Suprapubic skin (tissue), 4 donors: ENCODE data around the gene TMEM272. TPM values are rescaled to one million over a fixed set of nuclear protein-coding genes. Genes with fewer than 3 reads are reported as not detected.

Experiments used
- DNase-seq, 2 donors: peaks; one replicate each; pipeline ENCODE4 v3.0.0-alpha.2; 2019; ENCODE audit warnings: low spot score in 2 of 2
- H3K27ac ChIP-seq: fragments of 200-600 bp; sonication (generic); one replicate; pipeline ENCODE4 v1.5.1; 2019
- H3K27me3 ChIP-seq: fragments of 200-600 bp; sonication (generic); one replicate; pipeline ENCODE4 v1.5.1; 2019
- H3K36me3 ChIP-seq: fragments of 200-600 bp; sonication (generic); one replicate; pipeline ENCODE4 v1.5.1; 2019
- H3K4me1 ChIP-seq: fragments of 200-600 bp; sonication (generic); one replicate; pipeline ENCODE4 v1.5.1; 2019
- H3K4me3 ChIP-seq: fragments of 200-600 bp; sonication (generic); one replicate; pipeline ENCODE4 v1.5.1; 2019; ENCODE audit warnings: mild to moderate bottlenecking
- H3K9me3 ChIP-seq: fragments of 200-600 bp; sonication (generic); one replicate; pipeline ENCODE4 v1.5.1; 2019
- EP300 ChIP-seq: sonication (generic); formaldehyde crosslinking; IDR thresholded peaks from one replicate; pipeline ENCODE4 v1.6.1; 2017; ENCODE audit warnings: antibody characterized with exemption
- POLR2A ChIP-seq, 2 donors: fragments of 450-650 bp; IDR thresholded peaks; one replicate each; pipeline ENCODE4 v1.6.1; 2017; ENCODE audit warnings: antibody characterized with exemption in 2 of 2, mild to moderate bottlenecking in 2 of 2, moderate library complexity in 2 of 2
- POLR2AphosphoS5 ChIP-seq, 3 donors: sonication (generic); formaldehyde crosslinking; IDR thresholded peaks; one replicate each; pipeline ENCODE4 v1.6.1; 2017; ENCODE audit warnings: antibody characterized with exemption in 3 of 3
- WGBS: methylation state at CpG from one replicate; pipeline ENCODE4 v1.1.5; 2018; 5-methylcytosine and 5-hydroxymethylcytosine counted together
- total RNA-seq, 4 donors: library from RNA; depleted of rRNA; stranded (reverse); fragments of >200 nt; gene quantifications; one replicate each; pipeline ENCODE4 v1.1.0, GENCODE V29; 2016
- TF ChIP-seq, protein P1 (sequence below), 2 donors: fragments of 200-600 bp in 1 of 2; fragments of 450-650 bp in 1 of 2; sonication (generic) in 1 of 2; IDR thresholded peaks; one replicate each; pipeline ENCODE4 v1.5.1; 2016 to 2019; ENCODE audit warnings: antibody characterized with exemption in 2 of 2, mild to moderate bottlenecking in 1 of 2, moderate library complexity in 1 of 2

Gene TMEM272
- total RNA-seq, 4 donors from 2014 or later: 0.13 to 0.24 (median 0.17) TPM; not detected in 1

DNA sequence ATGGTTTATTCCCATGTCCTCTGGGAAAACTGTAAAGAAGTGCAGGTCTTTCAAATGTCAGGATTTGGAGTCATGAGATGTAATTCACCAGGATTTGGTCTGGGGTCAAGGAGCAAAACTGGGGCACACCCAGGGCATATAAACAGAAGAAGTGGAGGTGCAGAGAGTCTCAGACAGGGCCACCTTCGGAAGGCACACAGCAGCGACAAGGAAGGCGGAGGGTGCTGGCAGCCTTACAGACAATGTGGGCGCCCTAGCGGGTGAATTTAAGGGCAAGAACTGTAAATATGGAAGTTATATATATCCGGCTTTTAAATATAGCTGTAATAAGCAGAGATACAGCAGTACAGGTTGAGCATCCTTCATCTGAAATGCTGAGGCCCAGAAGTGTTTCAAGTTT is 72.2 kb downstream of the TMEM272 start:
- Histone ChIP-seq H3K36me3 (peaks cover 2% of the 10 kb centered on the region), H3K4me3 (no peak overlapping the region), H3K4me1 (peaks cover 38% of the 10 kb centered on the region), H3K27me3 (no peaks in the 10 kb centered on the region), H3K9me3 (no peaks in the 10 kb centered on the region), H3K27ac (no peak overlapping the region)
- TF ChIP-seq POLR2AphosphoS5 (IDR thresholded peaks at IDR 0.05) (no peak), EP300 (no peak), POLR2A (IDR thresholded peaks at IDR 0.05) (no peak)
- TF ChIP-seq, protein P1, sequence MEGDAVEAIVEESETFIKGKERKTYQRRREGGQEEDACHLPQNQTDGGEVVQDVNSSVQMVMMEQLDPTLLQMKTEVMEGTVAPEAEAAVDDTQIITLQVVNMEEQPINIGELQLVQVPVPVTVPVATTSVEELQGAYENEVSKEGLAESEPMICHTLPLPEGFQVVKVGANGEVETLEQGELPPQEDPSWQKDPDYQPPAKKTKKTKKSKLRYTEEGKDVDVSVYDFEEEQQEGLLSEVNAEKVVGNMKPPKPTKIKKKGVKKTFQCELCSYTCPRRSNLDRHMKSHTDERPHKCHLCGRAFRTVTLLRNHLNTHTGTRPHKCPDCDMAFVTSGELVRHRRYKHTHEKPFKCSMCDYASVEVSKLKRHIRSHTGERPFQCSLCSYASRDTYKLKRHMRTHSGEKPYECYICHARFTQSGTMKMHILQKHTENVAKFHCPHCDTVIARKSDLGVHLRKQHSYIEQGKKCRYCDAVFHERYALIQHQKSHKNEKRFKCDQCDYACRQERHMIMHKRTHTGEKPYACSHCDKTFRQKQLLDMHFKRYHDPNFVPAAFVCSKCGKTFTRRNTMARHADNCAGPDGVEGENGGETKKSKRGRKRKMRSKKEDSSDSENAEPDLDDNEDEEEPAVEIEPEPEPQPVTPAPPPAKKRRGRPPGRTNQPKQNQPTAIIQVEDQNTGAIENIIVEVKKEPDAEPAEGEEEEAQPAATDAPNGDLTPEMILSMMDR (IDR thresholded peaks at IDR 0.05): no peak
- DNase-seq: no peak
- 92% methylated on average over 6 of the region's 6 CpGs for WGBS

DNA sequence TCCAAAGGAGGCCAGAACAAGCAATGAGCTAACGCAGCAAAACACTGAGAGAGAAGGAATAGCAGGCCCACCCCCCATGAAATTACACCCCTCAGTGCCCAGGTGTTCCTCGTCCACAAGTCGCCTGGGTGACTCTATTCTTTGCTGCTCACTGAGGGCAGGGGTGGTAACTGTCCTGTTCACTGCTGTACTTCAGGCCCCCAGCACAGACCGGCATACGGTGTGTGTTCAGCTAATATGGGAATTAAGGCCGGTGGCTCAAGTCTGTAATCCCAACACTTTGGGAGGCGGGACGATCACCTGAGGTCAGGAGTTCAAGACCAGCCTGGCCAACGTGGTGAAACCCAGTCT is 72.9 kb downstream of the TMEM272 start:
- Histone ChIP-seq H3K9me3 (no peaks in the 10 kb centered on the region), H3K36me3 (peaks cover 8% of the 10 kb centered on the region), H3K27me3 (no peaks in the 10 kb centered on the region), H3K4me3 (no peak overlapping the region), H3K4me1 (peaks cover 38% of the 10 kb centered on the region), H3K27ac (no peak overlapping the region)
- WGBS: 88% methylated on average over 9 of the region's 9 CpGs
- TF ChIP-seq, protein P1 (IDR thresholded peaks at IDR 0.05): no peak
- no peak for TF ChIP-seq POLR2A (IDR thresholded peaks at IDR 0.05)
- no peak for TF ChIP-seq EP300
- TF ChIP-seq POLR2AphosphoS5 (IDR thresholded peaks at IDR 0.05): no peak
- DNase-seq: no peak

DNA sequence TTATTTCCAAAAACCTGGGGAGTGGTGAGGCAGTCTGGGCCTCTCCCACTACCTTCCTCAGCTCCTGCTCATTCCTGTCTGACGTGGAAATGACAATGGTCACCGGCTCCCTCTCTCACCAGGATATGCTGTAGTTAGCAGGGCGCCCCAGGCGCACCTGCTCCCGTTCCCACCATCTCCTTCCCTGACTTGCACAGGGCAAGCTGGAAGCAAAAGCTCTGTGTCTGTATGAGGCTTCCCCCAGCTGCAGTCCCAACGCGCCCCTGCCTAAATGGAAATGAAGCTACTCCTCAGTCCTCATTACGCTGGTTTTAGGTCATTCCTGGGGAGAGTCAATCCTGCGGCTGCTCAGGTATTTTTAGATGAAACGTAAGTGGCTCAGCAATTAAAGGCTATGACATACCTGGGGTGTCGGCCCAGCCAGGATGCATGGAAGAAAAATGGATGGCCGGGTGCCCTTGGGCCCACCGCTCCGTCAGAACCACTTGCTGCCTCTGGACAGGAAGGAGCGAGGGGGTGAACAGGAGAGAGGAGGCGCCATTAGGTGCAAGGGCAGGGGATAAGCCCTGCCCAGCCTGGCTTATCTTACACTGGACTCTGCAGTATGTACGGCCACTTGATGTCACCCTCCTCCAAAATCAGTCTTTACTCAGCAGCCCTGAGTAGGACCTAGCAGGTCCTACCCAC is 73.4 kb downstream of the TMEM272 start:
- Histone ChIP-seq H3K27ac (peak overlapping the region; percentile 96), H3K9me3 (no peaks in the 10 kb centered on the region), H3K27me3 (no peaks in the 10 kb centered on the region), H3K36me3 (peaks cover 13% of the 10 kb centered on the region), H3K4me3 (no peak overlapping the region), H3K4me1 (peaks cover 38% of the 10 kb centered on the region)
- TF ChIP-seq POLR2AphosphoS5 (IDR thresholded peaks at IDR 0.05): no peak
- TF ChIP-seq, protein P1 (IDR thresholded peaks at IDR 0.05): no peak
- no peak for TF ChIP-seq POLR2A (IDR thresholded peaks at IDR 0.05)
- DNase-seq: no peak
- WGBS: 84% methylated on average over 17 of the region's 17 CpGs

DNA sequence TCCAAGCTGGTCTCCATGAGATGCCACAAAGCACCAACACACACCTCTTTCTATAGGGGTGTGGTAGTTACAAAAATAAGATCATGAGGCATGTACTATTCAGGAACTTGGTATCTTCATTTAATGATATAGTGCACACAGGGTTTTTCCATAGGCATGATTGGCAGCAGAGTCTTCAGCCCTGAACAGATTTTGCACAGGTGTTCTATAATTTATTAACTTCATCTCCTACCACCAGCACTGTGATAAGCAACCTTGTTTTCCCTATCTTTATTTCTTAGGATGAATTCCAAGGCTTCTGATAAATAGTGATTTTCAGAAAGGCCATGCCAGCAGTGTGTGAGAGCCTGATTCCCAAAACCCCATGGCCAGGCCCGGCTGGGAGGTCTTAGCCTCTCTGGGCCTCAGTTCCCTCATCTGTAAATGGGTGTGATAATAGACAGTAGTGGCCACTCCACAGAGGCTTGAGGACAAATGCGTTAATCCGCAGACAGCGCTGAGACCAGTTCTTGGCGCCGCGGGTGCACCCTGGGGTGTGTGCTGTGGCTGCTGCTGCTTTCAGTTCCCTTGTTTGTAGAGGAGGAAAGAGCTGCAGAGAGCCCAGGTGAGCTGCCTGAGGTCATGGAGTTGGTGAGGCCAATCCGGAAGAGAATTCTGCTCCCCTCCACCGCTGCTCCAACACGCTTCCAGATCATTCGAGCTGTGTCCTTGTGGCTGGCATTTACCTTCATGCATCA is 74.1 kb downstream of the TMEM272 start:
- WGBS: 85% methylated on average over 11 of the region's 11 CpGs

DNA sequence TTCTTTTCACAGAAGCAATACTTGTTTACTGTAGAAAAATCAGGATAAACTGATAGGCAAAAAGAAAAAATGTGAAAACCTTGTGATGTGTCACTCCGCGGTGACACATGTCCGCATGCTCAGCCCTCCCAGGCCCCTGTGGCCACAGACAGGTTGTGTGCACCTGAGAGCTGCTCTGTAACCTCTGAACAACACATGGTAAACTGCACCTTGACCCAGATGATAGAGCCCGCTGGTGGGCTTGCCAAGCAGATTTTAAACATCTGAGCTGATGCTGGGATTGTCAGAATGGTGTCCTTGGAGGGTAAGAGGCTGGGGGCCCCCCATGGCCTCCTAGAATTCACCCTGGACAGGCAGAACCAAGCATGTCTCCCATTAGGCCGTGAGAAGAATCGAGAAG is 74.8 kb downstream of the TMEM272 start:
- no peaks in the 10 kb centered on the region for H3K9me3 ChIP-seq
- peaks cover 21% of the 10 kb centered on the region for H3K36me3 ChIP-seq
- peaks cover 39% of the 10 kb centered on the region for H3K4me1 ChIP-seq
- H3K27me3 ChIP-seq: no peaks in the 10 kb centered on the region
- WGBS: 82% methylated on average over 6 of the region's 6 CpGs
- H3K27ac ChIP-seq: peak overlapping the region; percentile 96
- TF ChIP-seq POLR2AphosphoS5 (IDR thresholded peaks at IDR 0.05) (no peak), EP300 (no peak), POLR2A (IDR thresholded peaks at IDR 0.05) (no peak)
- TF ChIP-seq, protein P1 (IDR thresholded peaks at IDR 0.05): no peak
- no peak overlapping the region for H3K4me3 ChIP-seq
- no peak for DNase-seq

More for the DNA sequence above, 74.1 kb downstream of the TMEM272 start:
- no peak overlapping the region for H3K4me3 ChIP-seq
- TF ChIP-seq EP300 (no peak), POLR2AphosphoS5 (IDR thresholded peaks at IDR 0.05) (no peak), POLR2A (IDR thresholded peaks at IDR 0.05) (no peak)
- TF ChIP-seq, protein P1 (IDR thresholded peaks at IDR 0.05): no peak
- H3K36me3 ChIP-seq: peaks cover 20% of the 10 kb centered on the region
- DNase-seq: no peak
- no peaks in the 10 kb centered on the region for H3K27me3 ChIP-seq
- peaks cover 38% of the 10 kb centered on the region for H3K4me1 ChIP-seq
- no peaks in the 10 kb centered on the region for H3K9me3 ChIP-seq
- peak overlapping the region; percentile 96 for H3K27ac ChIP-seq
